Endothelial cell of umbilical vein (primary cell): ENCODE measurements around the gene RASGRF2. TPM values are rescaled to one million over a fixed set of nuclear protein-coding genes. Genes with fewer than 3 reads are reported as not detected.

Source experiments
- BruUV-seq: library from RNA; stranded (reverse); fragments of 400-500 nt; replicated peaks from 2 replicates; lab custom pipeline; 2021; lab: Mats Ljungman, UMichigan
- CTCF ChIA-PET: fragments of 300-600, 350-600 bp; sonication (Branson Sonifier 250); formaldehyde crosslinking; loops from one replicate; lab custom pipeline; 2021; ENCODE audit warnings: antibody characterized with exemption, inconsistent platforms; lab: Charles Lee
- POLR2A ChIA-PET: fragments of 300-600, 350-600 bp; sonication (Branson Sonifier 250); formaldehyde crosslinking; loops from one replicate; lab custom pipeline; 2021; ENCODE audit warnings: antibody characterized with exemption, inconsistent platforms; lab: Charles Lee
- DNase-seq: peaks from one replicate; pipeline ENCODE4 v3.0.0-alpha.2; 2011; ENCODE audit warnings: low read depth, low spot score
- FAIRE-seq: peaks from 2 replicates; lab custom pipeline; 2011; peaks lifted over from hg19 to GRCh38; lab: Jason Lieb, UNC
- H2AFZ ChIP-seq: 2 replicates; pipeline ENCODE4 v1.6.0; 2012; ENCODE audit warnings: low read depth, low read length, control low read depth, inconsistent platforms
- H3K27ac ChIP-seq: 2 replicates; pipeline ENCODE4 v1.5.1; 2011; ENCODE audit warnings: low read depth, mild to moderate bottlenecking, control low read depth, low read length, moderate library complexity; ENCODE audit not compliant: insufficient read depth
- H3K27me3 ChIP-seq, 2 experiments: 2 replicates each; pipeline versions ENCODE4 v1.6.0 to v1.6.1; 2011; ENCODE audit warnings: low read length in 2 of 2, mixed read lengths in 1 of 2; ENCODE audit not compliant: control insufficient read depth in 2 of 2, insufficient read depth in 2 of 2
- H3K36me3 ChIP-seq, 2 experiments: 2 replicates in 1 of 2; 3 replicates in 1 of 2; pipeline ENCODE4 v1.5.1; 2011; ENCODE audit warnings: low read length in 2 of 2, mild to moderate bottlenecking in 1 of 2, moderate library complexity in 1 of 2; ENCODE audit not compliant: control insufficient read depth in 2 of 2, insufficient read depth in 2 of 2; ENCODE audit errors: extremely low read depth in 1 of 2
- H3K4me1 ChIP-seq: 3 replicates; pipeline ENCODE4 v1.5.1; 2011; ENCODE audit warnings: mild to moderate bottlenecking, low read length; ENCODE audit not compliant: control insufficient read depth, insufficient read depth; ENCODE audit errors: extremely low read depth
- H3K4me2 ChIP-seq: 2 replicates; pipeline ENCODE4 v1.6.1; 2011; ENCODE audit warnings: low read length, control low read depth, mixed read lengths; ENCODE audit not compliant: insufficient read depth
- H3K4me3 ChIP-seq, 3 experiments: fragments of 200-600 bp in 1 of 3; sonication (generic), shearing (Covaris generic) in 1 of 3; replicated peaks in 1 of 3; 2 replicates each; pipeline ENCODE4 v1.5.1; 2011 to 2016; ENCODE audit warnings: control low read depth in 3 of 3, low read length in 3 of 3, mild to moderate bottlenecking in 2 of 3, inconsistent platforms in 1 of 3, low read depth in 1 of 3, moderate library complexity in 1 of 3; ENCODE audit not compliant: insufficient read depth in 1 of 3
- H3K79me2 ChIP-seq: 2 replicates; pipeline ENCODE4 v1.6.0; 2012; ENCODE audit warnings: low read length, inconsistent platforms; ENCODE audit not compliant: control insufficient read depth, insufficient read depth
- H3K9ac ChIP-seq: replicated peaks from 2 replicates; pipeline ENCODE3; 2011; ENCODE audit warnings: low read length, control low read depth; ENCODE audit not compliant: insufficient read depth; ENCODE audit errors: extremely low read depth
- H3K9me1 ChIP-seq: replicated peaks from 3 replicates; pipeline ENCODE4 v1.6.0; 2011; ENCODE audit warnings: mild to moderate bottlenecking, low read length; ENCODE audit not compliant: control insufficient read depth, insufficient read depth; ENCODE audit errors: extremely low read depth
- H3K9me3 ChIP-seq: replicated peaks from 2 replicates; pipeline ENCODE4 v1.5.1; 2012; ENCODE audit warnings: low read length, inconsistent platforms; ENCODE audit not compliant: control insufficient read depth, insufficient read depth
- H4K20me1 ChIP-seq: replicated peaks from 2 replicates; pipeline ENCODE3; 2011; ENCODE audit warnings: mild to moderate bottlenecking, low read length; ENCODE audit not compliant: control insufficient read depth, insufficient read depth; ENCODE audit errors: extremely low read depth
- CTCF ChIP-seq, 2 donors: IDR thresholded peaks; 1 replicate in 1 of 2; 2 replicates in 1 of 2; pipeline ENCODE4 v1.5.1; 2011; ENCODE audit warnings: low read length in 2 of 2, mild to moderate bottlenecking in 2 of 2, moderate library complexity in 2 of 2, control low read depth in 1 of 2, inconsistent platforms in 1 of 2, low read depth in 1 of 2; ENCODE audit not compliant: insufficient read depth in 1 of 2; ENCODE audit errors: extremely low read depth in 1 of 2
- EZH2 ChIP-seq: IDR thresholded peaks from 2 replicates; pipeline ENCODE4 v1.6.1; 2012; ENCODE audit warnings: borderline replicate concordance, low read depth, mild to moderate bottlenecking, moderate library complexity, low read length, inconsistent platforms; ENCODE audit not compliant: severe bottlenecking
- FOS ChIP-seq: IDR thresholded peaks from 2 replicates; pipeline ENCODE4 v1.6.1; 2011; ENCODE audit warnings: mild to moderate bottlenecking, low read length, moderate library complexity, borderline replicate concordance; ENCODE audit not compliant: insufficient read depth
- GATA2 ChIP-seq: IDR thresholded peaks from 2 replicates; pipeline ENCODE4 v1.7.0; 2011; ENCODE audit warnings: low read depth, mild to moderate bottlenecking, moderate library complexity, mixed read lengths, low read length; ENCODE audit not compliant: insufficient read length, insufficient read depth
- JUN ChIP-seq: IDR thresholded peaks from 2 replicates; pipeline ENCODE4 v1.6.1; 2011; ENCODE audit warnings: borderline replicate concordance, low read depth; ENCODE audit not compliant: insufficient read length, insufficient read depth
- MAX ChIP-seq: IDR thresholded peaks from 2 replicates; pipeline ENCODE4 v1.6.1; 2011; ENCODE audit not compliant: insufficient read depth, insufficient read length
- MYC ChIP-seq: IDR thresholded peaks from one replicate; pipeline ENCODE4 v1.6.1; 2011; ENCODE audit warnings: mild to moderate bottlenecking, low read depth, low read length
- POLR2A ChIP-seq: IDR thresholded peaks from 2 replicates; pipeline ENCODE4 v1.6.1; 2012; ENCODE audit warnings: low read depth, mild to moderate bottlenecking, control low read depth, low read length
- POLR2AphosphoS5 ChIP-seq: IDR thresholded peaks from 2 replicates; pipeline ENCODE4 v1.6.1; 2012; ENCODE audit warnings: low read depth, mild to moderate bottlenecking, control low read depth, low read length, moderate library complexity; ENCODE audit not compliant: insufficient read depth
- dilution Hi-C: fragments of 300-500 bp; cut with MboI; formaldehyde crosslinking; loops from one replicate; pipeline ENCODE4 v1.15.0; 2019; ENCODE audit warnings: low sequenced_read_pairs; ENCODE audit not compliant: extremely low pct_ligation_motif_present
- intact Hi-C: fragments of 100-400 bp; cut with micrococcal nuclease; formaldehyde crosslinking; loops from one replicate; pipeline ENCODE4 v1.10.0; 2022
- polyA plus RNA-seq, 4 experiments: library from polyadenylated mRNA; depleted of rRNA in 3 of 4; stranded (reverse) in 3 of 4; unstranded in 1 of 4; fragments of >200 nt; gene quantifications; 2 replicates each; pipeline versions ENCODE4 v1.2.1 to v1.2.3, GENCODE V29; 2011 to 2012; ENCODE audit warnings: missing spikeins in 1 of 4
- total RNA-seq: library from RNA; stranded (reverse); gene quantifications from 2 replicates; pipeline ENCODE4 v1.2.3, GENCODE V29; 2021

The RASGRF2 gene
- total and polyA plus RNA-seq, 2 donors (not counting 3 experiments of a cell fraction or from before 2014, with no cell fraction given), result 0.41 to 4.0 TPM

GRCh38 chr5:81023261-81023970 is 63.3 kb downstream of the RASGRF2 start:
- DNase-seq, result no peak
- H3K79me2 ChIP-seq, result no peaks in the 10 kb centered on the region
- H3K9me3 ChIP-seq, result no peaks in the 10 kb centered on the region
- H3K4me1 ChIP-seq, result no peaks in the 10 kb centered on the region
- H3K27me3 ChIP-seq, result peaks cover 0 to 4% of the 10 kb centered on the region in 2 experiments
- ChIA-PET CTCF (no interaction called here), POLR2A (no interaction called here)
- dilution Hi-C loops (loop anchor here (25.0 kb wide), 1 partner anchor 211 kb away; no protein-coding TSS in a partner anchor), intact Hi-C loops (no loop called here)
- no peak overlapping the region for H3K4me3 ChIP-seq
- TF ChIP-seq POLR2A (no peak), FOS (no peak), CTCF (IDR thresholded peaks at IDR 0.05; ENCODE audit: extremely low read depth in 1 of 2, insufficient read depth in 1 of 2, low read depth in 1 of 2, low read length in 2 of 2) (no peak), POLR2AphosphoS5 (no peak), MAX (no peak), MYC (no peak), JUN (no peak), EZH2 (no peak), GATA2 (no peak)
- H2AFZ ChIP-seq, result no peak overlapping the region
- H3K4me2 ChIP-seq, result no peak overlapping the region
- H4K20me1 ChIP-seq, result no peaks in the 10 kb centered on the region
- no peak for FAIRE-seq
- no peaks in the 10 kb centered on the region for H3K9me1 ChIP-seq
- no peaks in the 10 kb centered on the region for H3K36me3 ChIP-seq
- no TSS peak for BruUV-seq
- H3K27ac ChIP-seq, result no peak overlapping the region
- no peak overlapping the region for H3K9ac ChIP-seq
